Fibroblast of pulmonary artery (primary cell): ENCODE results near the gene ECD.

ENCODE experiments used
- DNase-seq: peaks from one replicate; pipeline ENCODE4 v3.0.0-alpha.2; 2010; ENCODE audit warnings: low read depth
- H3K4me3 ChIP-seq: replicated peaks from 2 replicates; pipeline ENCODE4 v1.5.1; 2011; ENCODE audit warnings: low read depth, mild to moderate bottlenecking, control low read depth, low read length, moderate library complexity
- TF ChIP-seq, protein P1 (sequence below): IDR thresholded peaks from 2 replicates; pipeline ENCODE4 v1.5.1; 2011; ENCODE audit warnings: mild to moderate bottlenecking, control low read depth, low read length, inconsistent platforms; ENCODE audit errors: missing control alignments

ECD gene

GRCh38 chr10:73093922-73094850 lies 73.6 kb downstream of the ECD start:
- TF ChIP-seq, protein P1, sequence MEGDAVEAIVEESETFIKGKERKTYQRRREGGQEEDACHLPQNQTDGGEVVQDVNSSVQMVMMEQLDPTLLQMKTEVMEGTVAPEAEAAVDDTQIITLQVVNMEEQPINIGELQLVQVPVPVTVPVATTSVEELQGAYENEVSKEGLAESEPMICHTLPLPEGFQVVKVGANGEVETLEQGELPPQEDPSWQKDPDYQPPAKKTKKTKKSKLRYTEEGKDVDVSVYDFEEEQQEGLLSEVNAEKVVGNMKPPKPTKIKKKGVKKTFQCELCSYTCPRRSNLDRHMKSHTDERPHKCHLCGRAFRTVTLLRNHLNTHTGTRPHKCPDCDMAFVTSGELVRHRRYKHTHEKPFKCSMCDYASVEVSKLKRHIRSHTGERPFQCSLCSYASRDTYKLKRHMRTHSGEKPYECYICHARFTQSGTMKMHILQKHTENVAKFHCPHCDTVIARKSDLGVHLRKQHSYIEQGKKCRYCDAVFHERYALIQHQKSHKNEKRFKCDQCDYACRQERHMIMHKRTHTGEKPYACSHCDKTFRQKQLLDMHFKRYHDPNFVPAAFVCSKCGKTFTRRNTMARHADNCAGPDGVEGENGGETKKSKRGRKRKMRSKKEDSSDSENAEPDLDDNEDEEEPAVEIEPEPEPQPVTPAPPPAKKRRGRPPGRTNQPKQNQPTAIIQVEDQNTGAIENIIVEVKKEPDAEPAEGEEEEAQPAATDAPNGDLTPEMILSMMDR = no peak
- peak; percentile 42 for DNase-seq
- H3K4me3 ChIP-seq = peak overlapping the region; percentile 79

DNA sequence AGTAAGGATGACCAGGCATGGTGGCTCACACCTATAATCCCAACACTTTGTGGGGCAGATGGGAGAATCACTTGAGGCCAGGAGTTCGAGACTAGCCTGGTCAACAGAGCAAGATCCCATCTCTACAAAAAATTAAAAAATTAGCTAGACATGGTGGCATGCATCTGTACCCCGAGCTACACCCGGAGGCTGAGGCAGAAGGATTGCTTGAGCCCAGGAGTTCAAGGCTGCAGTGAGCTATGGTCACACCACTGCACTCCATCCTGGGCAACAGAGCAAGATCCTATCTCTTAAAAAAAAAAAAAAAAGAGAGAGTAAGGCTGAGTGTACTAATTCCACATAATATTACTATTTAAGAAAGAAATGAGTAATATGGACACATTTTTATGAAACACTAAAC lies 75.0 kb downstream of the ECD start:
- H3K4me3 ChIP-seq = no peak overlapping the region
- DNase-seq = no peak
- TF ChIP-seq, protein P1 = no peak

GRCh38 chr10:73088304-73088703 lies 79.5 kb downstream of the ECD start:
- DNase-seq = no peak
- TF ChIP-seq, protein P1 = no peak
- H3K4me3 ChIP-seq = no peak overlapping the region

- TF ChIP-seq, protein P1 = no peak
- H3K4me3 ChIP-seq = no peak overlapping the region
- no peak for DNase-seq
Measured at GRCh38 chr10:73086816-73087215, 81.0 kb downstream of the ECD start.

DNA sequence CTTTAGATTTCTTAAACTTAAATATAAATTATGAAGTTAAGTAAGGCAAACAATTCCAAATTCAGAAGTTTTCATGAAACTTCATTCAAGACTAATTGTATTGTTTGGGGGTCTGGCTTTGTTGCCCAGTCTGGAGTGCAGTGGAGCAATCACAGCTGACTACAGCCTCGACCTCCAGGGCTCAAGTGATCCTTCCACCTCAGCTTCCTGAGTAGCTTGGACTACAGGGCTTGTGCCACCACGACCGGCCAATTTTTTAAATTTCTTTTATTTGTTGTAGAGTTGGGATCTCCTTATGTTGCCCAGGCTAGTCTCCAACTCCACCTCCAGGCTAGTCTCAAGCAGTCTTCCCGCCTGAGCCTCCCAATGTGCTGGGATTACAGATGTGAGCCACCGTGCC lies 83.6 kb downstream of the ECD start:
- TF ChIP-seq, protein P1 = no peak
- H3K4me3 ChIP-seq = no peak overlapping the region
- no peak for DNase-seq
